GM12891 (cell line): ENCODE measurements around the gene PACSIN3.

Experiments used
- POLR2A ChIP-seq: IDR thresholded peaks from 2 replicates; pipeline ENCODE4 v1.6.1; 2011; ENCODE audit warnings: low read depth, low read length, control low read depth
- POLR2AphosphoS5 ChIP-seq: IDR thresholded peaks from 2 replicates; pipeline ENCODE4 v1.6.1; 2011; ENCODE audit warnings: low read depth, low read length, control low read depth
- POU2F2 ChIP-seq: IDR thresholded peaks from 2 replicates; pipeline ENCODE4 v1.6.1; 2011; ENCODE audit warnings: low read depth, mild to moderate bottlenecking, control low read depth, low read length, moderate library complexity
- SPI1 ChIP-seq: IDR thresholded peaks from 2 replicates; pipeline ENCODE4 v1.6.1; 2011; ENCODE audit warnings: low read depth, low read length, control low read depth
- TAF1 ChIP-seq: IDR thresholded peaks from 2 replicates; pipeline ENCODE4 v1.6.1; 2011; ENCODE audit warnings: low read depth, low read length, control low read depth

- TF ChIP-seq TAF1 (no peak), POLR2AphosphoS5 (no peak), POLR2A (no peak), SPI1 (no peak), POU2F2 (no peak)
Measured at GRCh38 chr11:47213950-47214565, 27.8 kb upstream of the PACSIN3 start.
